Keratinocyte (primary cell): Measurements from ENCODE around the gene COQ9. TPM values are rescaled to one million over a fixed set of nuclear protein-coding genes. Genes with fewer than 3 reads are reported as not detected.

Experiments used
- DNase-seq: peaks from one replicate; pipeline ENCODE4 v3.0.0-alpha.2; 2011; ENCODE audit warnings: low read depth, missing footprints, low spot score
- FAIRE-seq: peaks from 2 replicates; lab custom pipeline; 2011; peaks lifted over from hg19 to GRCh38; lab: Jason Lieb, UNC
- H2AFZ ChIP-seq: 2 replicates; pipeline ENCODE4 v1.6.0; 2012; ENCODE audit warnings: low read length, control low read depth, inconsistent platforms; ENCODE audit not compliant: control insufficient read depth
- H3K27ac ChIP-seq: 2 replicates; pipeline ENCODE4 v1.5.1; 2011; ENCODE audit warnings: low read length; ENCODE audit not compliant: control insufficient read depth, insufficient read depth
- H3K27me3 ChIP-seq: 3 replicates; pipeline ENCODE4 v1.6.0; 2011; ENCODE audit warnings: low read length; ENCODE audit not compliant: control insufficient read depth, insufficient read depth; ENCODE audit errors: extremely low read depth
- H3K36me3 ChIP-seq, 2 experiments: 2 replicates in 1 of 2; 3 replicates in 1 of 2; pipeline ENCODE4 v1.5.1; 2011; ENCODE audit warnings: low read length in 2 of 2, mild to moderate bottlenecking in 1 of 2; ENCODE audit not compliant: control insufficient read depth in 2 of 2, insufficient read depth in 2 of 2; ENCODE audit errors: extremely low read depth in 1 of 2
- H3K4me1 ChIP-seq: 3 replicates; pipeline ENCODE4 v1.5.1; 2011; ENCODE audit warnings: low read length; ENCODE audit not compliant: control insufficient read depth, insufficient read depth; ENCODE audit errors: extremely low read depth
- H3K4me2 ChIP-seq: 3 replicates; pipeline ENCODE4 v1.6.0; 2011; ENCODE audit warnings: low read depth, low read length; ENCODE audit not compliant: control insufficient read depth, insufficient read depth; ENCODE audit errors: extremely low read depth
- H3K4me3 ChIP-seq, 3 experiments: fragments of 200-600 bp in 1 of 3; sonication (generic) in 1 of 3; 2 replicates in 2 of 3; 3 replicates in 1 of 3; pipeline ENCODE4 v1.5.1; 2011 to 2016; ENCODE audit warnings: low read length in 3 of 3, mild to moderate bottlenecking in 3 of 3, control low read depth in 2 of 3, inconsistent platforms in 1 of 3, low read depth in 1 of 3, mixed read lengths in 1 of 3, mixed run types in 1 of 3, moderate library complexity in 1 of 3; ENCODE audit not compliant: control insufficient read depth in 2 of 3, insufficient read depth in 2 of 3; ENCODE audit errors: extremely low read depth in 1 of 3
- H3K79me2 ChIP-seq: 2 replicates; pipeline ENCODE4 v1.6.0; 2012; ENCODE audit warnings: low read length; ENCODE audit not compliant: control insufficient read depth, insufficient read depth
- H3K9ac ChIP-seq: 3 replicates; pipeline ENCODE4 v1.6.0; 2011; ENCODE audit warnings: low read length; ENCODE audit not compliant: control insufficient read depth, insufficient read depth; ENCODE audit errors: extremely low read depth
- H3K9me1 ChIP-seq: 3 replicates; pipeline ENCODE4 v1.6.0; 2011; ENCODE audit warnings: low read length; ENCODE audit not compliant: control insufficient read depth, insufficient read depth; ENCODE audit errors: extremely low read depth
- H3K9me3 ChIP-seq: 2 replicates; pipeline ENCODE4 v1.5.1; 2012; ENCODE audit warnings: low read depth, low read length; ENCODE audit not compliant: control insufficient read depth
- H4K20me1 ChIP-seq: 3 replicates; pipeline ENCODE4 v1.6.0; 2011; ENCODE audit warnings: low read length; ENCODE audit not compliant: control insufficient read depth, insufficient read depth; ENCODE audit errors: extremely low read depth
- CTCF ChIP-seq, 3 experiments: IDR thresholded peaks in 1 of 3; conservative IDR thresholded peaks in 1 of 3; optimal IDR thresholded peaks in 1 of 3; 2 replicates in 2 of 3; 3 replicates in 1 of 3; pipeline versions ENCODE3 to v1.5.1; 2011; ENCODE audit warnings: low read length in 3 of 3, mild to moderate bottlenecking in 3 of 3, moderate library complexity in 2 of 3, control low read depth in 1 of 3, inconsistent platforms in 1 of 3; ENCODE audit not compliant: insufficient read depth in 2 of 3; ENCODE audit errors: extremely low read depth in 1 of 3
- EZH2 ChIP-seq: IDR thresholded peaks from one replicate; pipeline ENCODE4 v1.6.1; 2012; ENCODE audit warnings: inconsistent platforms, mild to moderate bottlenecking, low read length, moderate library complexity
- dilution Hi-C: fragments of 300-500 bp; cut with MboI; formaldehyde crosslinking; loops from one replicate; pipeline ENCODE4 v1.7.0; 2020; ENCODE audit warnings: low sequenced_read_pairs; ENCODE audit not compliant: extremely low pct_ligation_motif_present
- polyA plus RNA-seq, 5 experiments: library from polyadenylated mRNA; depleted of rRNA in 3 of 5; stranded (reverse) in 3 of 5; stranded (forward) in 1 of 5; unstranded in 1 of 5; fragments of >200 nt; gene quantifications; 1 replicate in 1 of 5; 2 replicates in 3 of 5; 3 replicates in 1 of 5; pipeline versions ENCODE4 v1.2.1 to v1.2.3, GENCODE V29; 2011 to 2012; ENCODE audit warnings: missing spikeins in 2 of 5, low read depth in 1 of 5, low replicate concordance in 1 of 5

Gene COQ9
- polyA plus RNA-seq, 1 donor (not counting 4 experiments of a cell fraction or from before 2014, with no cell fraction given), result 62.8 TPM

- Histone ChIP-seq H3K4me1 (peaks cover 16% of the 10 kb centered on the region), H3K27me3 (peaks cover 14% of the 10 kb centered on the region), H3K9ac (no peak overlapping the region), H3K27ac (no peak overlapping the region), H3K9me3 (peaks cover under 1% of the 10 kb centered on the region), H4K20me1 (no peaks in the 10 kb centered on the region), H3K36me3 (no peaks in the 10 kb centered on the region), H3K9me1 (no peaks in the 10 kb centered on the region), H3K79me2 (no peaks in the 10 kb centered on the region), H2AFZ (no peak overlapping the region), H3K4me2 (no peak overlapping the region), H3K4me3 (no peak overlapping the region)
- FAIRE-seq (no peak), DNase-seq (no peak)
- no peak for TF ChIP-seq EZH2
- no peak for TF ChIP-seq CTCF (optimal IDR thresholded peaks at IDR 0.05 in 1 of 3, IDR thresholded peaks at IDR 0.05 in 1 of 3, conservative IDR thresholded peaks at IDR 0.05 in 1 of 3; ENCODE audit: extremely low read depth in 1 of 3, insufficient read depth in 2 of 3, low read length in 3 of 3)
- dilution Hi-C loops, result loop anchor here (10.0 kb wide), 1 partner anchor 68 kb away; no protein-coding TSS in a partner anchor
Measured at GRCh38 chr16:57412584-57412983, 34.7 kb upstream of the COQ9 start.

GRCh38 chr16:57413301-57413730, 34.0 kb upstream of the COQ9 start:
- H3K4me2 ChIP-seq, result no peak overlapping the region
- H3K9me1 ChIP-seq, result no peaks in the 10 kb centered on the region
- TF ChIP-seq CTCF (optimal IDR thresholded peaks at IDR 0.05 in 1 of 3, IDR thresholded peaks at IDR 0.05 in 1 of 3, conservative IDR thresholded peaks at IDR 0.05 in 1 of 3; ENCODE audit: extremely low read depth in 1 of 3, insufficient read depth in 2 of 3, low read length in 3 of 3), result no peak
- no peak for TF ChIP-seq EZH2
- no peaks in the 10 kb centered on the region for H3K9me3 ChIP-seq
- H2AFZ ChIP-seq, result no peak overlapping the region
- FAIRE-seq, result no peak
- no peak overlapping the region for H3K9ac ChIP-seq
- dilution Hi-C loops, result loop anchor here (10.0 kb wide), 1 partner anchor 69 kb away; no protein-coding TSS in a partner anchor
- no peaks in the 10 kb centered on the region for H3K79me2 ChIP-seq
- no peaks in the 10 kb centered on the region for H3K36me3 ChIP-seq
- peaks cover 14% of the 10 kb centered on the region for H3K27me3 ChIP-seq
- H3K27ac ChIP-seq, result no peak overlapping the region
- DNase-seq, result no peak
- H4K20me1 ChIP-seq, result no peaks in the 10 kb centered on the region
- H3K4me1 ChIP-seq, result peaks cover 23% of the 10 kb centered on the region
- H3K4me3 ChIP-seq, result no peak overlapping the region
